Muscle of leg (tissue), 11 donors: Measurements from ENCODE around the gene STK11. TPM values are rescaled to one million over a fixed set of nuclear protein-coding genes. Genes with fewer than 3 reads are reported as not detected.
A peak's percentile ranks its signal among the peaks of the same experiment; 100 is the strongest.

Experiments used
- DNase-seq: peaks from one replicate; pipeline ENCODE4 v3.0.0; 2013
- H3K27ac ChIP-seq: one replicate; pipeline ENCODE4 v1.5.1; 2013; ENCODE audit warnings: mild to moderate bottlenecking, low read length, control low read depth
- H3K27me3 ChIP-seq: one replicate; pipeline ENCODE4 v1.6.1; 2013; ENCODE audit warnings: low read length; ENCODE audit not compliant: control insufficient read depth, insufficient read depth
- H3K36me3 ChIP-seq: one replicate; pipeline ENCODE4 v1.6.1; 2013; ENCODE audit warnings: low read length; ENCODE audit not compliant: control insufficient read depth, insufficient read depth
- H3K4me1 ChIP-seq: one replicate; pipeline ENCODE4 v1.6.1; 2013; ENCODE audit warnings: low read length; ENCODE audit not compliant: control insufficient read depth, insufficient read depth
- H3K4me3 ChIP-seq: one replicate; pipeline ENCODE4 v1.5.1; 2013; ENCODE audit warnings: low read length, control low read depth
- H3K9me3 ChIP-seq: replicated peaks from 2 replicates; pipeline ENCODE4 v1.6.1; 2013; ENCODE audit warnings: low read depth, low read length; ENCODE audit not compliant: control insufficient read depth
- WGBS: methylation state at CpG from one replicate; pipeline ENCODE4 v1.1.5; 2013; ENCODE audit warnings: missing lambda C conversion rate; ENCODE audit not compliant: insufficient coverage; 5-methylcytosine and 5-hydroxymethylcytosine counted together
- polyA plus RNA-seq, 8 donors: library from polyadenylated mRNA; unstranded; fragments of 120-200 nt; gene quantifications; one replicate each; pipeline versions ENCODE4 v1.2.1 to v1.2.3, GENCODE V29; 2013; ENCODE audit warnings: inconsistent platforms in 1 of 8, low replicate concordance in 1 of 8; ENCODE audit not compliant: insufficient read length in 8 of 8, insufficient read depth in 1 of 8
- total RNA-seq: library from RNA; stranded (reverse); fragments of 120-200 nt; gene quantifications from one replicate; pipeline ENCODE4 v1.2.4, GENCODE V29; 2013

The STK11 gene
- total and polyA plus RNA-seq, 9 donors, result 45.3 to 59.1 (median 56.6) TPM

- H3K27me3 ChIP-seq, result no peaks in the 10 kb centered on the region
- peaks cover 15% of the 10 kb centered on the region for H3K36me3 ChIP-seq
- no peak overlapping the region for H3K4me3 ChIP-seq
- peaks cover 17% of the 10 kb centered on the region for H3K4me1 ChIP-seq
- DNase-seq, result no peak
- H3K9me3 ChIP-seq, result no peaks in the 10 kb centered on the region
- no peak overlapping the region for H3K27ac ChIP-seq
- 74% methylated on average over 11 of the region's 26 CpGs for WGBS
Observed at GRCh38 chr19:1162404-1163282, 42.9 kb upstream of the STK11 start.

- 82% methylated on average over 40 of the region's 41 CpGs for WGBS
- H3K4me1 ChIP-seq, result peaks cover 17% of the 10 kb centered on the region
- no peaks in the 10 kb centered on the region for H3K9me3 ChIP-seq
- no peak for DNase-seq
- no peak overlapping the region for H3K4me3 ChIP-seq
- peaks cover 11% of the 10 kb centered on the region for H3K36me3 ChIP-seq
- no peaks in the 10 kb centered on the region for H3K27me3 ChIP-seq
- no peak overlapping the region for H3K27ac ChIP-seq
Observed at GRCh38 chr19:1163283-1163933, 42.2 kb upstream of the STK11 start.

- Histone ChIP-seq H3K4me1 (peaks cover 20% of the 10 kb centered on the region), H3K4me3 (no peak overlapping the region), H3K27me3 (no peaks in the 10 kb centered on the region), H3K36me3 (peaks cover 11% of the 10 kb centered on the region), H3K9me3 (no peaks in the 10 kb centered on the region), H3K27ac (no peak overlapping the region)
- 52% methylated on average over 4 of the region's 20 CpGs for WGBS
- peak; percentile 38 for DNase-seq
Observed at GRCh38 chr19:1163934-1164683, 41.5 kb upstream of the STK11 start.

- no peaks in the 10 kb centered on the region for H3K9me3 ChIP-seq
- no peak overlapping the region for H3K27ac ChIP-seq
- 70% methylated on average over 19 of the region's 21 CpGs for WGBS
- H3K36me3 ChIP-seq, result peaks cover 11% of the 10 kb centered on the region
- no peak for DNase-seq
- H3K4me1 ChIP-seq, result peaks cover 27% of the 10 kb centered on the region
- H3K27me3 ChIP-seq, result no peaks in the 10 kb centered on the region
- no peak overlapping the region for H3K4me3 ChIP-seq
Observed at GRCh38 chr19:1164684-1165531, 40.7 kb upstream of the STK11 start.

- Histone ChIP-seq H3K9me3 (no peaks in the 10 kb centered on the region), H3K4me3 (no peak overlapping the region), H3K27ac (no peak overlapping the region), H3K27me3 (no peaks in the 10 kb centered on the region), H3K36me3 (peaks cover 11% of the 10 kb centered on the region), H3K4me1 (peaks cover 37% of the 10 kb centered on the region)
- 87% methylated on average over 30 of the region's 33 CpGs for WGBS
- DNase-seq, result no peak
Observed at GRCh38 chr19:1166872-1167573, 38.6 kb upstream of the STK11 start.

- DNase-seq, result no peak
- Histone ChIP-seq H3K27me3 (no peaks in the 10 kb centered on the region), H3K36me3 (peaks cover 11% of the 10 kb centered on the region), H3K4me3 (no peak overlapping the region), H3K27ac (no peak overlapping the region), H3K4me1 (peaks cover 43% of the 10 kb centered on the region), H3K9me3 (no peaks in the 10 kb centered on the region)
- 89% methylated on average over 21 of the region's 35 CpGs for WGBS
Observed at GRCh38 chr19:1167687-1168571, 37.6 kb upstream of the STK11 start.

GRCh38 chr19:1168572-1169410 is 36.8 kb upstream of the STK11 start:
- WGBS, result 84% methylated on average over 49 of the region's 50 CpGs
- Histone ChIP-seq H3K27me3 (no peaks in the 10 kb centered on the region), H3K4me3 (no peak overlapping the region), H3K9me3 (no peaks in the 10 kb centered on the region), H3K4me1 (peaks cover 41% of the 10 kb centered on the region), H3K36me3 (peaks cover 11% of the 10 kb centered on the region), H3K27ac (peak overlapping the region; percentile 13)
- no peak for DNase-seq

- H3K4me1 ChIP-seq, result peaks cover 39% of the 10 kb centered on the region
- WGBS, result 82% methylated on average over 9 of the region's 10 CpGs
- H3K36me3 ChIP-seq, result peaks cover 11% of the 10 kb centered on the region
- H3K4me3 ChIP-seq, result no peak overlapping the region
- H3K9me3 ChIP-seq, result no peaks in the 10 kb centered on the region
- DNase-seq, result no peak
- no peaks in the 10 kb centered on the region for H3K27me3 ChIP-seq
- peak overlapping the region; percentile 13 for H3K27ac ChIP-seq
Observed at GRCh38 chr19:1169411-1169791, 36.2 kb upstream of the STK11 start.
